ENCODE data around the gene GPRC6A.
A peak's percentile ranks its signal among the peaks of the same experiment; 100 is the strongest.

Gene GPRC6A

DNA sequence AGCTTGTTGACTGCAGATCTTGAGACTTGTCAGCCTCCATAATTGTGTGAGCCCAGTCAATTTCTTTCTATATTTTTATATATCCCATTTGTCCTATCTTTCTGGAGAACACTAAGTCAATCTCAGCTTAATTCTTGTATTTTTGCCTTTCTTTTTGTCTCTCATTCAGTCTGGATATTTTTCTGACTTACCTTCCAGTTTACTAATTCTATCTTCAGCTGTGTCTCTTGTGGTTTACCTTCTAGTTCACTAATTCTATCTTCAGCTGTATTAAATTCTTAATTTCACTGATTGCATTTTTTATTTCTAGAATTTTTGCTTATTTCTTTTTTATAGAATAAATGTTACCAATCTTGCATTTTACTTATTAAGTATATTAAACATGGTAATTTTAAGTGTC lies 30.4 kb upstream of the GPRC6A start:
- Histone ChIP-seq H3K27me3 (ENCODE audit: insufficient read depth, low read length) (no peaks in the 10 kb centered on the region), H3K4me1 (ENCODE audit: insufficient read depth, low read length, severe bottlenecking) (no peaks in the 10 kb centered on the region), H3K36me3 (ENCODE audit: insufficient read depth, low read length) (no peaks in the 10 kb centered on the region), H4K20me1 (ENCODE audit: insufficient read depth, low read length) (no peaks in the 10 kb centered on the region), H3K27ac (ENCODE audit: low read depth, low read length, poor library complexity, severe bottlenecking) (no peak overlapping the region), H2AFZ (ENCODE audit: low read length) (no peak overlapping the region), H3K4me3 (ENCODE audit: low read depth, low read length, poor library complexity, severe bottlenecking) (no peak overlapping the region), H3K9ac (ENCODE audit: low read length) (no peak overlapping the region), H3K9me2 (ENCODE audit: low read depth, low read length) (no peaks in the 10 kb centered on the region), H3K79me2 (ENCODE audit: insufficient read depth, low read length) (no peaks in the 10 kb centered on the region), H3K9me3 (ENCODE audit: low read length) (no peaks in the 10 kb centered on the region; the same call in 1 of the 2 replicates), H3F3A (ENCODE audit: insufficient read depth, low read length) (no peaks in the 10 kb centered on the region), H3K4me2 (ENCODE audit: low read length) (no peak overlapping the region)
- TF ChIP-seq, protein P1, sequence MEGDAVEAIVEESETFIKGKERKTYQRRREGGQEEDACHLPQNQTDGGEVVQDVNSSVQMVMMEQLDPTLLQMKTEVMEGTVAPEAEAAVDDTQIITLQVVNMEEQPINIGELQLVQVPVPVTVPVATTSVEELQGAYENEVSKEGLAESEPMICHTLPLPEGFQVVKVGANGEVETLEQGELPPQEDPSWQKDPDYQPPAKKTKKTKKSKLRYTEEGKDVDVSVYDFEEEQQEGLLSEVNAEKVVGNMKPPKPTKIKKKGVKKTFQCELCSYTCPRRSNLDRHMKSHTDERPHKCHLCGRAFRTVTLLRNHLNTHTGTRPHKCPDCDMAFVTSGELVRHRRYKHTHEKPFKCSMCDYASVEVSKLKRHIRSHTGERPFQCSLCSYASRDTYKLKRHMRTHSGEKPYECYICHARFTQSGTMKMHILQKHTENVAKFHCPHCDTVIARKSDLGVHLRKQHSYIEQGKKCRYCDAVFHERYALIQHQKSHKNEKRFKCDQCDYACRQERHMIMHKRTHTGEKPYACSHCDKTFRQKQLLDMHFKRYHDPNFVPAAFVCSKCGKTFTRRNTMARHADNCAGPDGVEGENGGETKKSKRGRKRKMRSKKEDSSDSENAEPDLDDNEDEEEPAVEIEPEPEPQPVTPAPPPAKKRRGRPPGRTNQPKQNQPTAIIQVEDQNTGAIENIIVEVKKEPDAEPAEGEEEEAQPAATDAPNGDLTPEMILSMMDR (IDR thresholded peaks at IDR 0.05; ENCODE audit: low read length) = no peak
- no peak for TF ChIP-seq EZH2 (IDR thresholded peaks at IDR 0.05; ENCODE audit: borderline replicate concordance, low read length)

GRCh38 chr6:116858060-116858459 lies 29.2 kb upstream of the GPRC6A start:
- H3K27ac ChIP-seq (ENCODE audit: low read depth, low read length, poor library complexity, severe bottlenecking) = no peak overlapping the region
- no peaks in the 10 kb centered on the region; the same call in 1 of the 2 replicates for H3K9me3 ChIP-seq (ENCODE audit: low read length)
- no peaks in the 10 kb centered on the region for H3K27me3 ChIP-seq (ENCODE audit: insufficient read depth, low read length)
- no peak for TF ChIP-seq EZH2 (IDR thresholded peaks at IDR 0.05; ENCODE audit: borderline replicate concordance, low read length)
- TF ChIP-seq, protein P1 (IDR thresholded peaks at IDR 0.05; ENCODE audit: low read length) = no peak
- H3K36me3 ChIP-seq (ENCODE audit: insufficient read depth, low read length) = no peaks in the 10 kb centered on the region
- H3K9me2 ChIP-seq (ENCODE audit: low read depth, low read length) = no peaks in the 10 kb centered on the region
- no peaks in the 10 kb centered on the region for H3K79me2 ChIP-seq (ENCODE audit: insufficient read depth, low read length)
- no peak overlapping the region for H3K4me2 ChIP-seq (ENCODE audit: low read length)
- H3K4me3 ChIP-seq (ENCODE audit: low read depth, low read length, poor library complexity, severe bottlenecking) = no peak overlapping the region
- H3F3A ChIP-seq (ENCODE audit: insufficient read depth, low read length) = no peaks in the 10 kb centered on the region
- H3K4me1 ChIP-seq (ENCODE audit: insufficient read depth, low read length, severe bottlenecking) = no peaks in the 10 kb centered on the region
- H2AFZ ChIP-seq (ENCODE audit: low read length) = no peak overlapping the region
- no peak overlapping the region for H3K9ac ChIP-seq (ENCODE audit: low read length)
- no peaks in the 10 kb centered on the region for H4K20me1 ChIP-seq (ENCODE audit: insufficient read depth, low read length)

GRCh38 chr6:116847227-116847626 lies 18.3 kb upstream of the GPRC6A start:
- Histone ChIP-seq H2AFZ (ENCODE audit: low read length) (no peak overlapping the region), H3K27ac (ENCODE audit: low read depth, low read length, poor library complexity, severe bottlenecking) (no peak overlapping the region), H3K36me3 (ENCODE audit: insufficient read depth, low read length) (no peaks in the 10 kb centered on the region), H3K4me3 (ENCODE audit: low read depth, low read length, poor library complexity, severe bottlenecking) (no peak overlapping the region), H3K4me2 (ENCODE audit: low read length) (no peak overlapping the region), H3K9me3 (ENCODE audit: low read length) (no peaks in the 10 kb centered on the region), H3K4me1 (ENCODE audit: insufficient read depth, low read length, severe bottlenecking) (no peaks in the 10 kb centered on the region), H4K20me1 (ENCODE audit: insufficient read depth, low read length) (no peaks in the 10 kb centered on the region), H3F3A (ENCODE audit: insufficient read depth, low read length) (no peaks in the 10 kb centered on the region), H3K9me2 (ENCODE audit: low read depth, low read length) (no peaks in the 10 kb centered on the region), H3K79me2 (ENCODE audit: insufficient read depth, low read length) (no peaks in the 10 kb centered on the region), H3K27me3 (ENCODE audit: insufficient read depth, low read length) (no peaks in the 10 kb centered on the region), H3K9ac (ENCODE audit: low read length) (no peak overlapping the region)
- TF ChIP-seq EZH2 (IDR thresholded peaks at IDR 0.05; ENCODE audit: borderline replicate concordance, low read length) = no peak
- TF ChIP-seq, protein P1 (IDR thresholded peaks at IDR 0.05; ENCODE audit: low read length) = peak; percentile 32; the same call in 1 of the 2 replicates
